HepG2 (cell line): ENCODE results near the gene MAML1. TPM values are rescaled to one million over a fixed set of nuclear protein-coding genes. Genes with fewer than 3 reads are reported as not detected.

Experiments
- AGO2 ChIP-seq: fragments of 200-400 bp; formaldehyde crosslinking; optimal IDR thresholded peaks from 2 replicates; pipeline ENCODE3; 2017; ENCODE audit warnings: mild to moderate bottlenecking, low read depth, low read length, moderate library complexity
- CTCF ChIP-seq: sonication (generic); formaldehyde crosslinking; IDR thresholded peaks from 2 replicates; pipeline ENCODE4 v1.5.0; 2020; ENCODE audit warnings: mild to moderate bottlenecking, missing genetic modification reagents, moderate library complexity
- IKZF5 ChIP-seq: IDR thresholded peaks from 2 replicates; pipeline ENCODE4 v1.6.1; 2018; ENCODE audit warnings: missing genetic modification reagents, mild to moderate bottlenecking, missing compliant biosample characterization
- KAT7 ChIP-seq: IDR thresholded peaks from 2 replicates; pipeline ENCODE4 v1.6.1; 2018; ENCODE audit warnings: borderline replicate concordance, missing compliant biosample characterization
- MAFK ChIP-seq, 2 experiments: IDR thresholded peaks in 1 of 2; conservative IDR thresholded peaks in 1 of 2; 2 replicates each; pipeline ENCODE4 v1.6.1; 2011; ENCODE audit warnings: improper control_type of control experiment in 2 of 2, low read length in 2 of 2
- MIER3 ChIP-seq: IDR thresholded peaks from 2 replicates; pipeline ENCODE4 v1.6.1; 2016; ENCODE audit warnings: missing compliant biosample characterization, borderline replicate concordance
- NFATC3 ChIP-seq: sonication (generic); formaldehyde crosslinking; IDR thresholded peaks from 2 replicates; pipeline ENCODE4 v1.5.1; 2020; ENCODE audit warnings: mild to moderate bottlenecking, missing genetic modification reagents
- NR2F6 ChIP-seq, 2 experiments: IDR thresholded peaks; 2 replicates each; pipeline ENCODE4 v1.6.1; 2016; ENCODE audit warnings: antibody characterized with exemption in 1 of 2, mild to moderate bottlenecking in 1 of 2
- PAXIP1 ChIP-seq: sonication (generic); formaldehyde crosslinking; conservative IDR thresholded peaks from 2 replicates; pipeline ENCODE4 v1.4.0; 2020; ENCODE audit warnings: mild to moderate bottlenecking, missing genetic modification reagents, moderate library complexity
- SAP130 ChIP-seq: IDR thresholded peaks from 2 replicates; pipeline ENCODE4 v1.6.1; 2016; ENCODE audit warnings: low read depth
- TFE3 ChIP-seq: IDR thresholded peaks from 2 replicates; pipeline ENCODE4 v1.6.1; 2016
- ZBTB39 ChIP-seq: sonication (generic); formaldehyde crosslinking; IDR thresholded peaks from 2 replicates; pipeline ENCODE4 v1.5.0; 2020; ENCODE audit warnings: missing genetic modification reagents
- ZKSCAN5 ChIP-seq: sonication (generic); formaldehyde crosslinking; IDR thresholded peaks from 2 replicates; pipeline ENCODE4 v1.5.1; 2020; ENCODE audit warnings: mild to moderate bottlenecking, missing genetic modification reagents
- ZNF20 ChIP-seq: sonication (generic); formaldehyde crosslinking; IDR thresholded peaks from 2 replicates; pipeline ENCODE4 v1.4.0; 2020; ENCODE audit warnings: mild to moderate bottlenecking, moderate library complexity, missing genetic modification reagents
- ZNF574 ChIP-seq: sonication (generic); formaldehyde crosslinking; IDR thresholded peaks from 2 replicates; pipeline ENCODE4 v1.4.0; 2020; ENCODE audit warnings: missing genetic modification reagents
- ZNF652 ChIP-seq: IDR thresholded peaks from 2 replicates; pipeline ENCODE4 v1.6.1; 2016; ENCODE audit warnings: low read depth, borderline replicate concordance
- polyA plus RNA-seq, 8 experiments: library from polyadenylated mRNA; depleted of rRNA in 3 of 8; stranded (reverse) in 7 of 8; unstranded in 1 of 8; fragments of >200 nt; fragmentation: Illumina TruSeq in 4 of 8; extraction: Trizol in 4 of 8; gene quantifications; 2 replicates each; pipeline versions ENCODE4 v1.2.1 to v1.2.3, GENCODE V29; 2011 to 2016; ENCODE audit warnings: low read depth in 4 of 8, missing spikeins in 1 of 8, mixed read lengths in 1 of 8; ENCODE audit not compliant: insufficient read depth in 1 of 8
- total RNA-seq, 5 experiments: library from RNA; depleted of rRNA; stranded (reverse); fragments of >200 nt; fragmentation: Illumina TruSeq; extraction: Trizol; gene quantifications; 2 replicates each; pipeline ENCODE4 v1.2.3, GENCODE V29; 2016; ENCODE audit warnings: low read depth in 1 of 5

Gene MAML1
- total and polyA plus RNA-seq, 2 of the 13 experiments (the other 11 are each of a cell fraction or from before 2014, with no cell fraction given) = 10.0 to 10.8 TPM

- TF ChIP-seq CTCF (CRISPR knock-in tag) = peak; percentile 67
- peak; percentile 10; the same call in 1 of the 2 replicates for TF ChIP-seq ZNF652 (CRISPR knock-in tag)
- no peak for TF ChIP-seq ZKSCAN5 (CRISPR knock-in tag)
- no peak for TF ChIP-seq IKZF5 (CRISPR knock-in tag)
- TF ChIP-seq MAFK (conservative IDR thresholded peaks at IDR 0.05 in 1 of 2, IDR thresholded peaks at IDR 0.05 in 1 of 2; ENCODE audit: low read length in 2 of 2) = no peak
- peak; percentile 76 for TF ChIP-seq ZNF574 (CRISPR knock-in tag)
- peak; percentile 82 for TF ChIP-seq SAP130
- 0 out of 2 replicates have a peak, but pooled peaks have one; percentile 22 for TF ChIP-seq MIER3
- no peak for TF ChIP-seq ZBTB39 (CRISPR knock-in tag)
- TF ChIP-seq KAT7 (CRISPR knock-in tag) = peak; percentile 66; the same call in 1 of the 2 replicates
- no peak for TF ChIP-seq NFATC3 (CRISPR knock-in tag)
- peak; percentile 29; the same call in 1 of the 2 replicates for TF ChIP-seq NR2F6 (IDR thresholded peaks at IDR 0.05)
- peak; percentile 25; the same call in 1 of the 2 replicates for TF ChIP-seq NR2F6 (CRISPR knock-in tag; IDR thresholded peaks at IDR 0.05)
- TF ChIP-seq ZNF20 (CRISPR knock-in tag) = no peak
- peak; percentile 68 for TF ChIP-seq PAXIP1 (CRISPR knock-in tag)
- TF ChIP-seq TFE3 (CRISPR knock-in tag) = no peak
- TF ChIP-seq AGO2 = peak; percentile 77
Measured at GRCh38 chr5:179825655-179826182, 93.1 kb downstream of the MAML1 start (continued).
